Activated CD4-positive, alpha-beta T cell treated with anti-CD3 and anti-CD28 coated beads, Interleukin-2, amount 10 ng/mL, durations not matched to agents 24 days and 14 days (primary cell): ENCODE measurements around the gene NRG3. TPM values are rescaled to one million over a fixed set of nuclear protein-coding genes. Genes with fewer than 3 reads are reported as not detected.

Experiments
- DNase-seq: peaks from one replicate; pipeline ENCODE4 v3.0.0; 2022
- H3K27ac Mint-ChIP-seq: one replicate; pipeline ENCODE4 v1.8.0; 2022; ENCODE audit warnings: mild to moderate bottlenecking, mixed read lengths
- H3K27me3 Mint-ChIP-seq: one replicate; pipeline ENCODE4 v1.8.0; 2022; ENCODE audit warnings: mixed read lengths
- H3K36me3 Mint-ChIP-seq: one replicate; pipeline ENCODE4 v1.8.0; 2022; ENCODE audit warnings: low read depth, mild to moderate bottlenecking, mixed read lengths
- H3K4me1 Mint-ChIP-seq: one replicate; pipeline ENCODE4 v1.8.0; 2021; ENCODE audit warnings: mixed read lengths
- H3K4me3 Mint-ChIP-seq: one replicate; pipeline ENCODE4 v1.8.0; 2022; ENCODE audit warnings: mild to moderate bottlenecking, moderate library complexity, mixed read lengths
- H3K9me3 Mint-ChIP-seq: one replicate; pipeline ENCODE4 v1.8.0; 2021; ENCODE audit warnings: mixed read lengths
- intact Hi-C: fragments of 100-400 bp; cut with micrococcal nuclease; formaldehyde crosslinking; loops from one replicate; pipeline ENCODE4 v1.15.1; 2023
- total RNA-seq: library from RNA; stranded (reverse); gene quantifications from 2 replicates; pipeline ENCODE4 v1.2.3, GENCODE V29; 2022

The NRG3 gene
- total RNA-seq, 1 donor from 2014 or later = not detected

DNA sequence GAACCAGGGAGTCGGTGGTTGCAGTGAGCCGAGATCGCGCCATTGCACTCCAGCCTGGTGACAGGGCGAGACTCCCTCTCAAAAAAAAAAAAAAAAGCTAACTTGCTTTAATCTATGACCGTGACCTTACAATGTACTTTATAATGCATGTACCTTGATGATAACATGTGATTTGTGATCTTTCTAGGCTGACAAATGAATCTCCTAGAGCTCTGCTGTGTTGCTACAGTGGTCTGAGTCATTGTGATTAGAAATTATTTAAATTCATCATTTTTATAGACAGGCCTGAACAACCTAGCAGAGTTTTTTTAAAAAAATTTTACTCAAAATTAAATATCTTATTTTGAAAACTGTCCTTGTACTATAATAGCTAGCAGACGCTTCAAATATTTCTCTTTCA lies 722.8 kb downstream of the NRG3 start:
- DNase-seq = no peak
- Mint-ChIP-seq H3K4me1 (no peaks in the 10 kb centered on the region), H3K9me3 (no peaks in the 10 kb centered on the region), H3K36me3 (no peaks in the 10 kb centered on the region), H3K4me3 (no peak overlapping the region), H3K27me3 (no peaks in the 10 kb centered on the region), H3K27ac (no peak overlapping the region)
- intact Hi-C loops = no loop called here

- no peak for DNase-seq
- Mint-ChIP-seq H3K9me3 (peaks cover 4% of the 10 kb centered on the region), H3K4me1 (no peaks in the 10 kb centered on the region), H3K27ac (no peak overlapping the region), H3K4me3 (no peak overlapping the region), H3K36me3 (no peaks in the 10 kb centered on the region), H3K27me3 (no peaks in the 10 kb centered on the region)
- intact Hi-C loops = no loop called here
These were observed 734.9 kb downstream of the NRG3 start for GRCh38 chr10:82609845-82610244.

- Mint-ChIP-seq H3K4me3 (no peak overlapping the region), H3K9me3 (no peaks in the 10 kb centered on the region), H3K27ac (no peak overlapping the region), H3K27me3 (no peaks in the 10 kb centered on the region), H3K36me3 (no peaks in the 10 kb centered on the region), H3K4me1 (no peaks in the 10 kb centered on the region)
- intact Hi-C loops = no loop called here
- no peak for DNase-seq
These were observed 743.0 kb downstream of the NRG3 start for GRCh38 chr10:82618007-82618406.

DNA sequence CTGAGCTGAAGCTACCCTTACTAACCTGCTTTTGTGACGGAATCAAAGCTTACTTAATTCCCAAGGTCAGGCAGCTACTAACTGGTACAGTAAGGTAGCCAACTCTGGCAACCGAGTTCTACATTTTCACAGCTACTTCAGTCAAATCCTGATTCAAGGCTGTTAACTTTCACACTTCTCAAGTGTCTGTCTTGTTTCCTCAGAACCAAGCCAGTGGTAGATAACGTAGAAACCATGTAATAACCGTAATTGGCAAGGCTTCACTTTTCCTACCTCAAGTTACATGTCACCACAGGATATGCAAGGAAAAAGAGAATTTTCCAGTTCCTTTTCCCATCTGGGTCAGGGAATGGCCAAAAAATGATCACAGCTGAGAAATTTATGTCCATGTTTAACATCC lies 746.7 kb downstream of the NRG3 start:
- Mint-ChIP-seq H3K36me3 (no peaks in the 10 kb centered on the region), H3K4me1 (no peaks in the 10 kb centered on the region), H3K4me3 (no peak overlapping the region), H3K27me3 (no peaks in the 10 kb centered on the region), H3K9me3 (no peaks in the 10 kb centered on the region), H3K27ac (no peak overlapping the region)
- no peak for DNase-seq
- intact Hi-C loops = no loop called here

- no peak overlapping the region for H3K4me3 Mint-ChIP-seq
- intact Hi-C loops = no loop called here
- DNase-seq = no peak
- no peaks in the 10 kb centered on the region for H3K36me3 Mint-ChIP-seq
- H3K27me3 Mint-ChIP-seq = no peaks in the 10 kb centered on the region
- no peak overlapping the region for H3K27ac Mint-ChIP-seq
- no peaks in the 10 kb centered on the region for H3K4me1 Mint-ChIP-seq
- H3K9me3 Mint-ChIP-seq = no peaks in the 10 kb centered on the region
These were observed 747.5 kb downstream of the NRG3 start for GRCh38 chr10:82622479-82622878.

DNA sequence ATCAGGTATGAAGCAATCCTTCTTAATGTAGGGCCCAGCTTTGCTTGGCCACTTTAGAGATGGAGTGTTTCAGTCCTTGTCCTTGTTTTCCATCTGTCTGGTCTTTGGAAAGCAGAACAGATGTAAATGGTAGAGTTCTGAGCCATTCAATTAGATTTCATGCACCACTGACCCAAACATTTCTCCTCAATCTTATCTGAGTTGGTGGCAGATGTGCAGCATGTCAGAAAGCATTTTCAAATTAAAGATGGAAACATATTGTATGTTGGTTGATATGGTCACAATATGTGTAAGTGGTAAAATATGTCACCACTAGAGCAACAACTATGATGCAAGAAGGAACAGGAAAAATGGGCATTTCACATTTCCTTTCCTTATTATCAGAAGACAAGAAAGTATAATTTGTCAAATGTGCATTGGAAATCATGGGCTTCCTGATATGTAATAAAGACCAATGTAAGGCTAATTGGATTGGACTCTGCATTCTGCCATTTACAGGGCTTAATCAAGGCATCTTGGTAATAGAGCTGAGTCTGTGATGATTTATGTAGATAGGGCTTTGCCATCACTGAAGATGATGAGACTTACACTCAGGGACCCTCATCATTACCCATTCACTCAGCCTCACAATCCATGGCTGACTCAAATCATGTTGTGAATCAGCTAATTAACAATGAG lies 750.7 kb downstream of the NRG3 start:
- Mint-ChIP-seq H3K4me1 (no peaks in the 10 kb centered on the region), H3K9me3 (no peaks in the 10 kb centered on the region), H3K36me3 (no peaks in the 10 kb centered on the region), H3K4me3 (no peak overlapping the region), H3K27me3 (no peaks in the 10 kb centered on the region), H3K27ac (no peak overlapping the region)
- intact Hi-C loops = no loop called here
- DNase-seq = no peak

GRCh38 chr10:82628373-82628772 lies 753.4 kb downstream of the NRG3 start:
- Mint-ChIP-seq H3K36me3 (no peaks in the 10 kb centered on the region), H3K4me1 (no peaks in the 10 kb centered on the region), H3K4me3 (no peak overlapping the region), H3K9me3 (peaks cover 3% of the 10 kb centered on the region), H3K27ac (no peak overlapping the region), H3K27me3 (no peaks in the 10 kb centered on the region)
- intact Hi-C loops = no loop called here
- DNase-seq = no peak

GRCh38 chr10:82643076-82643475 lies 768.1 kb downstream of the NRG3 start:
- Mint-ChIP-seq H3K27me3 (no peaks in the 10 kb centered on the region), H3K4me3 (no peak overlapping the region), H3K27ac (no peak overlapping the region), H3K4me1 (no peaks in the 10 kb centered on the region), H3K36me3 (no peaks in the 10 kb centered on the region), H3K9me3 (no peaks in the 10 kb centered on the region)
- DNase-seq = no peak
- intact Hi-C loops = no loop called here

GRCh38 chr10:82643601-82644000 lies 768.6 kb downstream of the NRG3 start:
- Mint-ChIP-seq H3K36me3 (no peaks in the 10 kb centered on the region), H3K4me1 (no peaks in the 10 kb centered on the region), H3K27ac (no peak overlapping the region), H3K27me3 (no peaks in the 10 kb centered on the region), H3K4me3 (no peak overlapping the region), H3K9me3 (no peaks in the 10 kb centered on the region)
- no peak for DNase-seq
- intact Hi-C loops = no loop called here

- no peak for DNase-seq
- H3K36me3 Mint-ChIP-seq = no peaks in the 10 kb centered on the region
- intact Hi-C loops = no loop called here
- H3K4me3 Mint-ChIP-seq = no peak overlapping the region
- H3K9me3 Mint-ChIP-seq = no peaks in the 10 kb centered on the region
- no peak overlapping the region for H3K27ac Mint-ChIP-seq
- H3K4me1 Mint-ChIP-seq = no peaks in the 10 kb centered on the region
- no peaks in the 10 kb centered on the region for H3K27me3 Mint-ChIP-seq
These were observed 770.2 kb downstream of the NRG3 start for GRCh38 chr10:82645221-82645620.

GRCh38 chr10:82653244-82654155 lies 778.5 kb downstream of the NRG3 start:
- intact Hi-C loops = no loop called here
- Mint-ChIP-seq H3K36me3 (no peaks in the 10 kb centered on the region), H3K27me3 (no peaks in the 10 kb centered on the region)

GRCh38 chr10:82660205-82660604 lies 785.2 kb downstream of the NRG3 start:
- no peaks in the 10 kb centered on the region for H3K27me3 Mint-ChIP-seq
- H3K4me3 Mint-ChIP-seq = no peak overlapping the region
- intact Hi-C loops = no loop called here
- H3K27ac Mint-ChIP-seq = no peak overlapping the region
- no peak for DNase-seq
- no peaks in the 10 kb centered on the region for H3K9me3 Mint-ChIP-seq
- no peaks in the 10 kb centered on the region for H3K36me3 Mint-ChIP-seq
- H3K4me1 Mint-ChIP-seq = no peaks in the 10 kb centered on the region

More at GRCh38 chr10:82653244-82654155, 778.5 kb downstream of the NRG3 start:
- Mint-ChIP-seq H3K4me3 (no peak overlapping the region), H3K27ac (no peak overlapping the region), H3K4me1 (no peaks in the 10 kb centered on the region), H3K9me3 (no peaks in the 10 kb centered on the region)
- no peak for DNase-seq

- no peaks in the 10 kb centered on the region for H3K36me3 Mint-ChIP-seq
- H3K4me1 Mint-ChIP-seq = no peaks in the 10 kb centered on the region
- no peak overlapping the region for H3K4me3 Mint-ChIP-seq
- no peaks in the 10 kb centered on the region for H3K27me3 Mint-ChIP-seq
- intact Hi-C loops = no loop called here
- no peak overlapping the region for H3K27ac Mint-ChIP-seq
- no peak for DNase-seq
- no peaks in the 10 kb centered on the region for H3K9me3 Mint-ChIP-seq
These were observed 786.0 kb downstream of the NRG3 start for GRCh38 chr10:82660986-82661385.

DNA sequence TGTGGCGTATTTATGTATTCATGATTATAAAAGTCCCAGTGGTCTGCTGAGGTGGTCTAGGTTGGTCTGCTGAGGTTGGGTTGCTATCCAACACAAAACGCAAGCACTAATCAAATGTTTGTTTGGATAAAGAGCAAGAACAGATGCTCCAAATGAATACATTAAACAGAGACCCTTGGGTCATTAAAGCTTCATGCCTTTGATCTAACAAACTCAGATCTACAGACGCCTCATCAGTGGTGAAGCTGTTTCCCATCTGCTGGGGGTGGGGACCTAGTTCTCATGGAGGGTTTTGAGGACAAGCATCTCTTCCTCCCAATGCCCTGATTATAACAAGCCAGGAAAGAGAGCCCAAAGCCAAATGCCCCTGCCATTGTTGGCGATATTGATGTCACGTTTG lies 786.7 kb downstream of the NRG3 start:
- intact Hi-C loops = no loop called here
- no peak overlapping the region for H3K4me3 Mint-ChIP-seq
- no peaks in the 10 kb centered on the region for H3K36me3 Mint-ChIP-seq
- H3K27me3 Mint-ChIP-seq = no peaks in the 10 kb centered on the region
- H3K27ac Mint-ChIP-seq = no peak overlapping the region
- DNase-seq = no peak
- H3K4me1 Mint-ChIP-seq = no peaks in the 10 kb centered on the region
- H3K9me3 Mint-ChIP-seq = no peaks in the 10 kb centered on the region
